Neural progenitor cell (in vitro differentiated cells): ENCODE results near the gene AUTS2. TPM values are rescaled to one million over a fixed set of nuclear protein-coding genes. Genes with fewer than 3 reads are reported as not detected.
A peak's percentile ranks its signal among the peaks of the same experiment; 100 is the strongest.

ENCODE experiments used
- DNase-seq: peaks from one replicate; pipeline ENCODE4 v3.0.0-alpha.2; 2016; ENCODE audit warnings: low spot score
- H2AFZ ChIP-seq: fragments of 200-600 bp; sonication (generic); replicated peaks from 2 replicates; pipeline ENCODE4 v1.6.1; 2016; ENCODE audit warnings: antibody characterized with exemption
- H3F3A ChIP-seq: fragments of 200-600 bp; sonication (generic); 2 replicates; pipeline ENCODE4 v1.6.1; 2016; ENCODE audit warnings: antibody characterized with exemption, low read depth
- H3K27ac ChIP-seq: fragments of 200-600 bp; sonication (generic); 2 replicates; pipeline ENCODE4 v1.5.1; 2016; ENCODE audit warnings: mild to moderate bottlenecking
- H3K27me3 ChIP-seq: fragments of 200-600 bp; sonication (generic); 2 replicates; pipeline ENCODE4 v1.6.1; 2016; ENCODE audit warnings: mild to moderate bottlenecking, moderate library complexity
- H3K36me3 ChIP-seq: fragments of 200-600 bp; sonication (generic); 2 replicates; pipeline ENCODE4 v1.5.1; 2016
- H3K4me1 ChIP-seq: fragments of 200-600 bp; sonication (generic); 2 replicates; pipeline ENCODE4 v1.6.1; 2016; ENCODE audit warnings: mixed run types
- H3K4me2 ChIP-seq: fragments of 200-600 bp; sonication (generic); 2 replicates; pipeline ENCODE4 v1.6.1; 2016
- H3K4me3 ChIP-seq: fragments of 200-600 bp; sonication (generic); 2 replicates; pipeline ENCODE4 v1.5.1; 2016
- H3K79me2 ChIP-seq: fragments of 200-600 bp; sonication (generic); 2 replicates; pipeline ENCODE4 v1.6.1; 2016; ENCODE audit warnings: low read depth
- H3K9ac ChIP-seq: fragments of 200-600 bp; sonication (generic); 2 replicates; pipeline ENCODE4 v1.6.1; 2016
- H3K9me3 ChIP-seq: fragments of 200-600 bp; sonication (generic); 2 replicates; pipeline ENCODE4 v1.5.1; 2016; ENCODE audit warnings: low read depth
- H4K20me1 ChIP-seq: fragments of 200-600 bp; sonication (generic); 2 replicates; pipeline ENCODE4 v1.6.1; 2016; ENCODE audit warnings: low read depth
- H3K27ac Mint-ChIP-seq: 3 replicates; pipeline ENCODE4 v1.8.0; 2021; ENCODE audit warnings: mixed read lengths
- H3K27me3 Mint-ChIP-seq: 2 replicates; pipeline ENCODE4 v1.8.0; 2022; ENCODE audit warnings: low read depth, mild to moderate bottlenecking, inconsistent platforms, moderate library complexity, mixed read lengths; ENCODE audit not compliant: insufficient read depth
- H3K36me3 Mint-ChIP-seq: 3 replicates; pipeline ENCODE4 v1.8.0; 2021; ENCODE audit warnings: mixed read lengths
- H3K4me1 Mint-ChIP-seq: 3 replicates; pipeline ENCODE4 v1.8.0; 2021; ENCODE audit warnings: mixed read lengths
- H3K4me3 Mint-ChIP-seq: 3 replicates; pipeline ENCODE4 v1.8.0; 2021; ENCODE audit warnings: mild to moderate bottlenecking, moderate library complexity, mixed read lengths
- H3K9me3 Mint-ChIP-seq: 3 replicates; pipeline ENCODE4 v1.8.0; 2020; ENCODE audit warnings: mixed read lengths
- CTCF ChIP-seq: fragments of 200-600 bp; sonication (generic); IDR thresholded peaks from 2 replicates; pipeline ENCODE4 v1.5.1; 2017; ENCODE audit warnings: antibody characterized with exemption, mild to moderate bottlenecking
- EZH2 ChIP-seq: fragments of 200-600 bp; sonication (generic); IDR thresholded peaks from 2 replicates; pipeline ENCODE4 v1.6.1; 2017; ENCODE audit warnings: antibody characterized with exemption, mild to moderate bottlenecking, moderate library complexity
- EZH2phosphoT487 ChIP-seq: fragments of 200-600 bp; sonication (generic); IDR thresholded peaks from 2 replicates; pipeline ENCODE4 v1.6.1; 2017; ENCODE audit warnings: antibody characterized with exemption
- total RNA-seq: library from RNA; depleted of rRNA; stranded (reverse); fragments of >200 nt; gene quantifications from 2 replicates; pipeline ENCODE4 v1.2.3, GENCODE V29; 2015; ENCODE audit warnings: low replicate concordance

AUTS2 gene
- total RNA-seq, 1 donor from 2014 or later, result 50.0 TPM

- peak overlapping the region; percentile 34 for H3K4me2 ChIP-seq
- H4K20me1 ChIP-seq, result peaks cover 98% of the 10 kb centered on the region
- peaks cover 100% of the 10 kb centered on the region for H3K27me3 ChIP-seq
- peaks cover 8% of the 10 kb centered on the region for H3F3A ChIP-seq
- H3K4me3 Mint-ChIP-seq, result peak overlapping the region; percentile 4
- TF ChIP-seq CTCF (no peak), EZH2phosphoT487 (no peak), EZH2 (no peak)
- no peaks in the 10 kb centered on the region for H3K9me3 ChIP-seq
- no peak overlapping the region for H3K27ac ChIP-seq
- H3K9ac ChIP-seq, result no peak overlapping the region
- H3K36me3 ChIP-seq, result no peaks in the 10 kb centered on the region
- DNase-seq, result no peak
- H3K79me2 ChIP-seq, result no peaks in the 10 kb centered on the region
- no peaks in the 10 kb centered on the region for H3K36me3 Mint-ChIP-seq
- H3K4me1 ChIP-seq, result peaks cover 60% of the 10 kb centered on the region
- peaks cover 72% of the 10 kb centered on the region for H3K4me1 Mint-ChIP-seq
- H3K4me3 ChIP-seq, result no peak overlapping the region
- H2AFZ ChIP-seq, result no peak overlapping the region
- no peaks in the 10 kb centered on the region for H3K9me3 Mint-ChIP-seq
- no peak overlapping the region for H3K27ac Mint-ChIP-seq
- H3K27me3 Mint-ChIP-seq, result no peaks in the 10 kb centered on the region
These were observed 21.8 kb downstream of the AUTS2 start for GRCh38 chr7:69620063-69620462.

DNA sequence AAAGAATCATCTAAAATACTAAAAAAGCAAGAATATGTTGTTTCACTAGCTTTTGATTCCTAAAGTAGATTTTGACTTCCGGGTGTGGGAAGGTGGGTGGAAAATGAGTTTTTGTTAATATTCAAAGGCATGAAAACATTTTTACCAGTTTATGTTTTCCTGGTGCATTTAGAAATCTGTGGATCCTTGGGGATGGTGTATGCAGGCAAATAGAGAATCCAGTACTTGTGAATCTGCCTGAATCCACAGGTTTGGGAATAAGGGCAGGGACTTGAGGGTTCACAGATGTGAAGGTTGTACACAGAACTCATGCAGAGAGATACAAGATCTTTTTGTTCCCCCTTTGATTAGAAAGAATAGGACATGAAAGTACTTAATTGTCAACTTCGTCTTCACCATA is 22.4 kb downstream of the AUTS2 start:
- Histone ChIP-seq H3K27me3 (peaks cover 100% of the 10 kb centered on the region), H3K4me3 (no peak overlapping the region), H3K79me2 (no peaks in the 10 kb centered on the region), H2AFZ (no peak overlapping the region), H3K4me1 (peaks cover 62% of the 10 kb centered on the region), H3F3A (peaks cover 8% of the 10 kb centered on the region), H4K20me1 (peaks cover 99% of the 10 kb centered on the region), H3K4me2 (peak overlapping the region; percentile 34), H3K9me3 (no peaks in the 10 kb centered on the region), H3K36me3 (no peaks in the 10 kb centered on the region), H3K27ac (no peak overlapping the region), H3K9ac (no peak overlapping the region)
- TF ChIP-seq CTCF, result no peak
- no peak for TF ChIP-seq EZH2phosphoT487
- no peak for TF ChIP-seq EZH2
- no peak overlapping the region for H3K27ac Mint-ChIP-seq
- no peaks in the 10 kb centered on the region for H3K36me3 Mint-ChIP-seq
- no peak for DNase-seq
- peaks cover 74% of the 10 kb centered on the region for H3K4me1 Mint-ChIP-seq
- no peaks in the 10 kb centered on the region for H3K27me3 Mint-ChIP-seq
- H3K9me3 Mint-ChIP-seq, result no peaks in the 10 kb centered on the region
- H3K4me3 Mint-ChIP-seq, result no peak overlapping the region

GRCh38 chr7:69622014-69622835 is 23.9 kb downstream of the AUTS2 start:
- H3K27me3 ChIP-seq, result peaks cover 100% of the 10 kb centered on the region
- H3K27ac ChIP-seq, result no peak overlapping the region
- H3K4me2 ChIP-seq, result peak overlapping the region; percentile 34
- H3K27me3 Mint-ChIP-seq, result no peaks in the 10 kb centered on the region
- DNase-seq, result no peak
- H3K27ac Mint-ChIP-seq, result no peak overlapping the region
- peaks cover 61% of the 10 kb centered on the region for H3K4me1 Mint-ChIP-seq
- H3K4me1 ChIP-seq, result peaks cover 55% of the 10 kb centered on the region
- H3K9me3 ChIP-seq, result no peaks in the 10 kb centered on the region
- H3F3A ChIP-seq, result peaks cover 8% of the 10 kb centered on the region
- H3K4me3 ChIP-seq, result no peak overlapping the region
- no peak overlapping the region for H3K9ac ChIP-seq
- no peaks in the 10 kb centered on the region for H3K36me3 Mint-ChIP-seq
- H3K4me3 Mint-ChIP-seq, result no peak overlapping the region
- H3K79me2 ChIP-seq, result no peaks in the 10 kb centered on the region
- H3K9me3 Mint-ChIP-seq, result no peaks in the 10 kb centered on the region
- no peak overlapping the region for H2AFZ ChIP-seq
- H4K20me1 ChIP-seq, result peaks cover 97% of the 10 kb centered on the region
- no peaks in the 10 kb centered on the region for H3K36me3 ChIP-seq
- no peak for TF ChIP-seq EZH2phosphoT487
- TF ChIP-seq EZH2, result no peak
- TF ChIP-seq CTCF, result no peak
